Astrocyte of the spinal cord (primary cell): Measurements from ENCODE around the gene ZNF213.
A peak's percentile ranks its signal among the peaks of the same experiment; 100 is the strongest.

Experiments
- DNase-seq: peaks from one replicate; pipeline ENCODE4 v3.0.0; 2011; ENCODE audit warnings: low read depth, low spot score
- H3K4me3 ChIP-seq: 2 replicates; pipeline ENCODE4 v1.5.1; 2011; ENCODE audit warnings: low read depth, mild to moderate bottlenecking, low read length, moderate library complexity
- CTCF ChIP-seq: IDR thresholded peaks from 2 replicates; pipeline ENCODE4 v1.5.1; 2012; ENCODE audit warnings: low read depth, mild to moderate bottlenecking, low read length, inconsistent platforms
- in situ Hi-C: cut with HindIII; loops from 2 replicates; pipeline ENCODE4 v1.10.0; 2017; ENCODE audit warnings: low sequenced_read_pairs

Gene ZNF213

DNA sequence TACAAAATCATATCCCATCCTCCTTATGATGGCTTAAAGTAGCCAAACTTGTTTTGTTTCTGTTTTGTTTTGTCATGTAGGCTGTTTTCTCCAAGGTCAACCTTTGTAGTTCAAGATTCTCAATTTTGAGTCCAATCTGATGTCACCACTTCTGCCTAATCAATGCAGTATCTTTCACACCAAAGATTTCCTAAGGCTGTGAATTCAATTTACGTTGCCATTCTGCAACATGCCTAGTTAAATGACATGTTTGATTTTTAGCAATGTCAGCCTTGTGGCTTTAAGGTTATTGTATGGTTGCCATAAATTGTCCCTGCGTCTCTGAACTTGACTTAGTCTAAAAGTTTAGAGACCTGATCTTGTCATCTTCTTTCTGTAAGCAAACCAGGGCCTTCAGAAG is 20.4 kb downstream of the ZNF213 start:
- no peak overlapping the region for H3K4me3 ChIP-seq
- DNase-seq, result no peak
- in situ Hi-C loops, result no loop called here
- TF ChIP-seq CTCF, result no peak

- no peak overlapping the region for H3K4me3 ChIP-seq
- no peak for DNase-seq
- in situ Hi-C loops, result no loop called here
- no peak for TF ChIP-seq CTCF
Measured at GRCh38 chr16:3155972-3156371, 21.1 kb downstream of the ZNF213 start.

DNA sequence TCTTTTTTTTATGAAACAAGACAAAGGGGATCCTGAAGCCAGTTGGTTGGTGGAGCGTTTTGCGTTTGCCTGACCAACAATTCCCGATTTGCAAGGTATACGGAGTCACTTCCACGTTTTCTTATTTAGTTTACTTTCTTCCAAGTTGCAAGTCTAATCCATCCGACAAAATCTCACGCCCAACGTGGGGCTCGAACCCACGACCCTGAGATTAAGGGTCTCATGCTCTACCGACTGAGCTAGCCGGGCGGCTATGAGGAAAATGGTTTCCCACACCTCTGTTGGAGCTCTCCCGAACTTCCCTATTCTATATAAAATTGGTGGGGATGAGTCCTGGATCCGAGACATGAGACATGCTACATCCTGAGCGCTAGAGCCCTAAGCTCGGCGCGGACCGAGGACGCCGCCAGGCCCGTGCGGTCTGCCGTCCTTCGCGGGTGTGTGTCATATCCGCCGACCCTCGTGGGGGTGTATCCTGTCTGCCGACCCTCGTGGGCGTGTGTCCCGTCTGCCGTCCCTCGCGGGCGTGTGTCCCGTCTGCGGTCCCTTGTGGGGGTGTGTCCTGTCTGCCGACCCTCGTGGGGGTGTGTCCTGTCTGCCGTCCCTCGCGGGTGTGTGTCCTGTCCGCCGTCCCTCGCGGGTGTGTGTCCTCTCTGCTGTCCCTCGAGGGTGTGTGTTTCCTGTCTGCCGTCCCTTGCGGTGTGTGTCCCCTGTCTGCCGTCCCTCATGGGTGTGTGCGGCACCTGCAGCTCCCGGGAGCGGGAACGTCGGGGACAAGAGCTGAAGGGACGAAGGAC is 22.6 kb downstream of the ZNF213 start:
- peak overlapping the region; percentile 73 for H3K4me3 ChIP-seq
- TF ChIP-seq CTCF, result no peak
- in situ Hi-C loops, result no loop called here
- peak; percentile 95 for DNase-seq

DNA sequence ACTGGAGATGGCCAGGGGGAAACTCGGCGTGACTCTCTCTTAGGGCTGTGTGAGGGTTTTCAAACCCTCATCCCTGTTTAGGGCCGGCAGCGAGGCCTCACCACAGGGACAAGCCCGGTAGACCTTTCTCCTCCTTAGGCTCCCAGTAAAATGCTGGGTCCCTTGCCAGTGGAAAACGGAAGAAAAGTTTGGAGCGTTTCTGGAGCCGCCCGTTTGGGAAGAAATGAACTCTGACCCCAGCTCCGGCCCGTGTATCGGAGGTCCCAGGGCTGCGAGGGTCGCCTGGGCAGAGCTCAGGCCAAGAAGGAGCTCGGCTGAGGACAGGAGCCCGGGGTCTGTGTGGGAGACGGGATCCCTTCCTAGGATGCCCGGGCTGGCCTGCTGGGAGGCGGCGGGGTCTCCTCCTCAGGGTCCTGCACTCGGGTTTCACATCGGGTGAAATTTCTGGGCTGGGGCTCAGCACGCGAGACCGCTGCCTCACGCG is 23.2 kb downstream of the ZNF213 start:
- in situ Hi-C loops, result no loop called here
- peak; percentile 48 for DNase-seq
- no peak for TF ChIP-seq CTCF
- peak overlapping the region; percentile 73 for H3K4me3 ChIP-seq

DNA sequence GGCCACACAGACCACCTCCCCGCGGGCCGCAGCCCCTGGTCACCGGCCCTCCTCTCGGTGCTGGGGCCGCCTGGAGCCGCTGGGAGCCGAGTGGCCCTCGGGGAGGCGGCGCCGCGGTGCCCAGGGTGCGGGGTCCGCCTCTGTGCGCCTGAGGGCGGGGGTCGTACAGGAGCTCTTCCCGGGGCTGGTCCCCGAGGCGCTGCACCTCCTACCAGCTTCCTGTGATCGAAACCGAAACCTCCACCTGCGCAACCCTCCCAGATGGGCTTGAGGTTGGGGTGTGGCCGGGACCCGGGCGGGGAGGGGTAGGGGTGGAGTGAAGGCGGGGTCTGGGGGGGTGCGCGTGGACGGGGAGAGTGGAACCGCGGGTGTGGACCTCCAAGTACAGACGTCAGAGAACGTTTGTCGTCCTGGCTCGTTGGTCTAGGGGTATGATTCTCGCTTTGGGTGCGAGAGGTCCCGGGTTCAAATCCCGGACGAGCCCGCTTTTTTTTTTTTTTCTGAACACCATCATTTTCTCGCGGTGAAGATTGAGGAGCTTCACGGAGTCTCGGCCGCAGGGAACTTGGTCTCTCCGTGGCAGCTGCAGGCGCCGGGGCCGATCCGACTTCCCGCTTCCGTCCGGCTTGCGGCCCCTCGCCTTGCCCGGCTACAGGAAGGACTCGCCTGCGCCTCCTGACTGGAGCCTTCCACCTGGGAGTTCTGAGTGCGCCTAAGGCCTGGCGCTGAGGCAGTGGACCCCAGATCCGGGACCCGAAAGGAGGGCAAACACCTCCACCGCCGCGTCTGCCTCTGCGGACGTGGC is 23.9 kb downstream of the ZNF213 start:
- no peak for TF ChIP-seq CTCF
- peak; percentile 88 for DNase-seq
- H3K4me3 ChIP-seq, result peak overlapping the region; percentile 73
- in situ Hi-C loops, result no loop called here

GRCh38 chr16:3161235-3162018 is 26.6 kb downstream of the ZNF213 start:
- no peak for DNase-seq
- H3K4me3 ChIP-seq, result no peak overlapping the region
- no peak for TF ChIP-seq CTCF
- in situ Hi-C loops, result no loop called here
